Daoy (cell line): ENCODE data around the gene CRISPLD2. TPM values are rescaled to one million over a fixed set of nuclear protein-coding genes. Genes with fewer than 3 reads are reported as not detected.

Source experiments
- DNase-seq: peaks from one replicate; pipeline ENCODE4 v3.0.0-alpha.2; 2015; ENCODE audit warnings: low read depth
- total RNA-seq: library from RNA; depleted of rRNA; stranded (reverse); fragments of >200 nt; shearing (Covaris generic); gene quantifications from 2 replicates; pipeline ENCODE4 v1.2.3, GENCODE V29; 2014

Gene CRISPLD2
- total RNA-seq, 1 experiment from 2014 or later, result 25.7 TPM

DNA sequence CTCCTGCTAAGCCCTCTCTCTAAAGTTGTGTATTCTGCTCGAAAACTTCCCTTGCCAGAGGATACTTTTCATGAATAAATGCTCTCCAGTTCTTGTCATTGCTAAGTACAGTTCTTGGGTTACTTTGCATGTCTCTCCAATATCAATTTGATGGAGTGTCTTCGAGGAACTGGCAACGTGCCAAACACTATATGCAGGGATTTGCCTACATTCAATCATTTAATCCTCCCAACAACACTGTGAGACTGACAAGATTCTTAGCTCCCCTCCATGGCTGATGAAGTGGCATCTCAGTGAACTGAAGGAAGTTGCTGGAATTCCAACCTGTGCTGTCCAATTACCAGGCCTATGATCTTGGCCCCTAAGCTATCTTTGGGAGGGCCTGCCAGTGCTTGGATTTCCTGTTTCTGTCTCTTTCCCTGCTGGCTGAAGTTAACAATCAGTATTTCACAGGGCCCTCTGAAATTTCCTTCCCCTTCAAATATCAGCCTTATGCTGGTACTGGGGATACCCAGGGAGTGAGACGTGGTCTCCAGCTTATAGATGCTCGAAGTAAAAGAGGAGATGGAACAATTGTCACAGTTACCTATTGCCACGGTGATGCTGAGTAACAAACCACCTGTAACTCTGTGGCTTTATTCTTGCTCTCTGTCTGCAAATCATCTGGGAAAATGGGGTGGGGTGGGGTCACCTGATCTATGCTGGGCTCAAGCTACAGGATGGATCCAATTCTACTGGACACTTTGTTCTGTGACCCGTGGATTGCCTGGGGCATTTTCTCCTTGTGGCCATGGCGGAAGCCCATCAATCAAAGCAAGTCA lies 19.4 kb upstream of the CRISPLD2 start:
- DNase-seq, result no peak

DNA sequence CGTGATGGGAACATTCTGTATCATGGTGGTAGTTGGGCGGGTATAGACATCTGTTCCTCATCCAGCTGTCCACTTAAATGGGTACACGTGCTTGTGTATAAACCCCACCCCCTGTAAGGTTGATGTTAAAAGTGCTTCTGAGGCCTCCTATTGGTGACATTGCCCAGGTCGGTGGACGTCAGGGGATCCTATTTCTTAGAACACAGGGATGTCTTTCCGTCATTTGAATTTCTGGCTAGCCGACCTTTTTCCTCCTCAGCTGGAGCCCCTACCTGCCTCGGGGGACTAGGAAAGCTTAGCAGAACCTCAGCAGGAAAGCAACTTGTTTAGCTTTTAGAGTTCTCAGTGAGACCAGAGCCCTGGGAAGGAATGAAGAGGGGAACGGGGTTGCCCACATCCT lies 16.6 kb upstream of the CRISPLD2 start:
- no peak for DNase-seq

DNA sequence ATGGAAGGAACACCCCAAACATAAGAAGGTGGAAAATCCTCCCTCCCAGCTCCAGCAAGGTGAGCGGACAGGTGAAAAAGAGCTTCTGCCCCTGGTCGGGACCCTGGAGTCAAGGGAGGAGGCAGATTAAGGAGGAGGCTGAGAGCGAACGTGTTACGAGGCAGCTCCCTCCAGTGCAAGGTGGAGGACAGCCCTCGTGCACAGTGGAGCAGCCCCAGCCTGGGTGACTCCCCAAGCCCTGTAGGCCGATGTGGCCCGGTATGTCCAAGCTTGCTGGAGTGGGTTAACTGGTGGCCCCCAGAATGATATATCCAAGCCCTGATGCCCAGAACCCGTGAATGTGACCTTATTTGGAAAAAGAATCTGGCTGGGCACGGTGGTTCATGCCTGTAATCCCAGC lies 15.5 kb upstream of the CRISPLD2 start:
- DNase-seq, result no peak

DNA sequence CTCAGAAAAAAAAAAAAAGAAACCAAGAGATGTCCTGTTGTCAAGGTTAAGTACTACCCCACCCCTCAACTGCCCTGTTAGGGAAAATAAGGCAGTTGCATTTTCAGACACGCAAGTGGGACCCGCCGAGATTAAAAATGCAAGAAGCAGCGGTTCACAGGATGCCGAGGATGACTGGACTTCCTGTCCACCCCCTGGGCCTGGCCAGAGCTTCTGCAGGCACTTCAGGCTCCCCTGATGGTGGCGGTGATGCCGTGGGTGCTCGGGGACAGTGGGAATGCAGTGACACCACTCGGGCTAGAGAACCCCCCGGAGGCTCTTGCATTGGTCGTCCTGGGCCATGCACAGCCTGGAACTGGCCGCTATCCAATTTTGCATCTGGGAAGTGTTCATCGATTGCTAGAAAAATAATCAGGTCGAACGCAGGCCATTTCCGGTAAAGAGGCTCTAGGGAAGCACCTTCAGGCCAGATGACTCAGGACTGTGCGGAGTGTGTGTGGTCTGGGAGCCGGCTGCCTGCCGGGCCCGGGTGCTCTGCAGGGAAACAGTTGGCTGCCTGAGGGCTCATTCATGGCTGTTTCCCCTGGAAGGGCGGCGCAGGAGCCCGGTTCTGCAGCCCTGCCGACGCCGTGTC lies 13.4 kb upstream of the CRISPLD2 start:
- peak; percentile 92 for DNase-seq

DNA sequence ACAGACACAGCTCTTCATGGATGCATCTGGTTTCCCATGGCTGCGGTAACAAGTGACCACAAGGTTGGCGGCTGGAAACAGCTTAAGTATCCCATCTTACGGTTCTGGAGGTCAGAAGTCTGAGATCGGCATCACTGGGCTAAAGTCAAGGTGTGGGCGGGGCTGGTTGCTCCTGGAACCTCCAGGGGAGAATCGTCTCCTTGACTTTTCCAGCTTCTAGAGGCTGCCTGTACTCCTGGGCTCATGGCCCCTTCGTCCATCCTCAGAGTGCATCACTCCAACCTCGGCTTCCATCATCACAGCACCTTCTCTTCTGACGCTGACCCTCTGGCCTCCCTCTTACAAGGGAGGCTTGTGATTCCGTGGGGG lies 12.9 kb upstream of the CRISPLD2 start:
- DNase-seq, result no peak

DNA sequence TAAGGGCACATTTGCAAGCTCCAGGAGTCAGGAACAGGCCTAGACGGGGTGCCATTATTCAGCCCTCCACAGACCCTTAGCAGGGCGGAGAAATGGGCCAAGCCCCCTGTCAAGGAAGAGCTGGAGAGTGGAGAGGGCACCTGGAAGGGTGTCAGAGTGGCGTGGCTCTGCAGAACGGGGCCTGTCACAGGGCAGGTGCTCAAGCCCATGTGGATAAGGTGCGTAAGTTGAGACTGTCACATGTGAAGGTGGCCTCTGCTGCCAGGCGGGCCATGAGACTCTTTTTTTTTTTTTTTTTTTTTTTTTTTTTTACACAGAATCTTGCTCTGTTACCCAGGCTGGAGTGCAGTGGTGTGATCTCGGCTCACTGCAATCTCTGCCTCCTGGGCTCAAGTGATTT lies 12.0 kb upstream of the CRISPLD2 start:
- no peak for DNase-seq

DNA sequence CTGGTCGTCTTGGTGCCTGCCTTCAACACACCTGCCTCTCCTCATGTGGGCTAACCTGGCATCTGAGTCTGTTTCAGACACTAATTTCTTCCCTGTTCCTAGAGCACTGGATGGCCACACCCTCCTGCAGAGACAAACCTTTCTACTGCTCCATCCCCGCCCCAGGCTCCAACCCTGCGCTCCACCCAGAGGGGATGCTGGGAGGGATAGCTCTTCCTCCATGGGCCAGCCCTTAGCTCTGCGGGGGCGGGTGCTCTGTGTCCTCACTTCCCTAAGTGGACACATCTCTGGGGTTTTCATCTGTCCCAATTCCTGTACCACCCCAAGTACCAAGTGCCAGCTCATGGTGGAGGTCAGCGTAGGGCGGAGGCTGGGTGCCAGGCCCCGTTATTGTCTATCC lies 11.0 kb upstream of the CRISPLD2 start:
- no peak for DNase-seq

DNA sequence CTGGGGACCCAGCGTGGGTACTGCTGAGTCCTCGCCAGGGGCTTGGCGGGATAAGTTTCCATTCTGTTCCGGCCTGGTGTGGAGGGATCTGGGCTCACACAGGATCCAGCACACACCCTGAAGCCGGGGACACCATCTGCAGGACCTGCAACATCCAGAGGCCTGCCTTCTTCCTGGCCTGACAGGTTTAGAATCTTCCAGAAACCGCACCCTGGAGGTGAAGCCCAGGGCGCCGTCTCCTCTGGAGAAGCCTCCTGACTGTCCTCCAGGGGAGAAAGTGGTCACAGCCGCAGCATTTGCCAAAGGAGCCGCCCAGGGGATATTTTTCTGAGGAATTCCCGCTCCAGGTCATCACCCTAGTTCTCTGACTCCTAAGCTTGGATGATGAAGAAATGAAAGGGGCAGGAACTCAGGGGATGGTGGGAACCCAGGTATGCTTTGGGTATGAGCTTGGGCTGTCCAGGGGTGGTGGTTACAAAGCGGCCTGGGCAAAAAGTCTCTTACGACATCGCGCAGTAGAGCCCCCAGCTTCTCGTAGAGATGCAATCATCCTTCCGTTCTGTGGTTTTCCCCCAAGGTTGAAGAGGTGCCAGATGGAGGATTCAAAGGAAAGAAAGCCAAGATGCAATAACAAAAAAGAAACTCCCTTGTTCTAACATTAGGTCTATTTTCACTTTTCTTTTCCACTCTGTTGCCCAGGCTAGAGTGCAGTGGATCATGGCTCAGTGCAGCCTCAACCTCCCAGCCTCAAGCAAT lies 9.1 kb upstream of the CRISPLD2 start:
- DNase-seq, result peak; percentile 77

DNA sequence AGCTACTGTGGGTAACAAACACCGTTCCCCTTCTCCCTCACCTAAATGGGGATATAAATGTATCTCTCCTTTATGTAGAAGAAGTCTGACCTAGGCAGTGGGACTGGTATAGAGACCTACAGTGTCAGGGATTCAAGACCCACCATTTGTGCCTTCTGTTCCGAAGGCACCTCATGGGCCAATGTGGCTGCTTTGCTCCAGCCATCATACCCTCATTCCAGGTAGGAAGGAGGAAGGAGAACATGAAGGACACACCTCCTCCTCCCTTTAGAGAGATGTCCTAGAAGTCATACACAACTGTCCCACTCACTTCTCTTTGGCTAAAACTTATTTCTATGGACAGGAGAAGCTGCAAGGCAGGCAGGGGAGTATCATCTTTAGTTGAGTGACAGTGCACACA lies 8.3 kb upstream of the CRISPLD2 start:
- DNase-seq, result no peak

DNA sequence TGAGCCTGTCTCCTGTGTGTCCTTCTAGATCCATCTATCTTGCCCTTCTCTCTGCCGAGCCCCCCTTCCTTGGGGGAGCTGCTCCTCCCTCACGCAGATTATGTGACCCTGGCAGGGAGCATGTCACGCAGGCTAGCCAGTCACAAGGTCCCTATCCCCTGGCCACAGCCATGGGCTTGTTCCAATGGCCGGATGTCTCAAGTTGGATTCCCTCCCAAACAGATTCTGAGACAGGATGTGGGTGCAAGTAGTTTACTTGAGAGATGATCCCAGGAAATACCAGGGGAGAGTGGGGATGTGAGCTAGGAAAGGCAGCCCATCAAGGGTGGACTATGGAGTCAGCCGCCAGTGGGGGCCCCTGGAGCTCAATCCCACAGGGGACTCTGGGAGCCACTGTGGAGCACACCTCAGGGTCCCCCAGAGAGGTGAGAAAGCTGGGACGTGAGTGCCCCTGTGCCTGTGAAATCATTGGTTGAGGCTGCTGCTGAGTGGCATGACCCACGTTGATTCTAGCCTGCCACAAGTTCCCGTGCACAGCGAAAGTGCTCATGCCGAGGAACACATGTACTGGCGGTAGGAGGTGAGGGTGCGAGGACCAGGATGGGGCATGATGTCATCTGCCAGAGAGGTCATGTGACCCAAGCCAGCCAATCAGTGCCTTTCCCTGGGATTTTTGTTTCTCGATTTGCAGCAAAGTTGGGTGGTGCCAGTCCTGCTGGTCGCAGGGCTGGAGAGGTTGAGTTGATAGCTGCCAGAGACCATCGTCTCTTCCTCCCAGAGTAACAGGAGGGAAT lies 6.4 kb upstream of the CRISPLD2 start:
- peak; percentile 46 for DNase-seq

DNA sequence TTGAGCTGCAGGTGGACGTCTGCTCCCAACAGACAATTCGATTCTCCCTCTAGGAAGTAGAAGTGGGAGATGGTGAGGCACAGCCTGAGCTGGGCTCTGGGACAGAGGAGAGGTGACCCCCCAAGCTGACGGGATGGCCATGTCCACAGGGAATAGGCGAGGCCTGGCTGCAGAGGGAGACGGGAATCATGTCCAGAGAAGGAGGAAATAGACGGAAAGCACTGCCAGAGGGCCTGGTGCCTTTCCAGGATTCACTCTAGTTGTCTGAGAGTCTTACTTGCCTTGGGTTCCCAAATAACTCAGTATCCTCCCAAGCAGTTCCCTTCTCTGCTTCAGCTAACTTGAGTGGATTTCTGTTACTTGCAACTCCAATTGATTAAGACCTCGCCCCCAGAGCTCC lies 4.3 kb upstream of the CRISPLD2 start:
- DNase-seq, result no peak

DNA sequence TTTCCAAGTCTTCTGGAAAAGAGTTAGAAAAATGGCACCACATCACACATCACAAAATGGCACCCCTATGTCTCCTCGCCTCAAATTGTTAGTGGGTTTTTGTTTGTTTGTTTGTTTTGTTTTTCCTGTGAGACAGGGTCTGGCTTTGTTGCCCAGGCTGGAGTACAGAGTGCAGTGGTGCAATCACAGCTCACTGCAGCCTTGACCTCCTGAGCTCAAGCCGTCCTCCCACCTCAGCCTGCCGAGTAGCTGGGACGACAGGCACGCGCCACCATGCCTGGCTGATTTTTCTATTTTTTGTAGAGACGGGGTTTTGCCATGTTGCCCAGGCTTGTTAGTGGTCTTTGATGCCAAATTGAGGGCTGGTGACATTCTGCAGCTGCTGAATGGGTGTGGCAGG lies 3.8 kb upstream of the CRISPLD2 start:
- DNase-seq, result no peak

DNA sequence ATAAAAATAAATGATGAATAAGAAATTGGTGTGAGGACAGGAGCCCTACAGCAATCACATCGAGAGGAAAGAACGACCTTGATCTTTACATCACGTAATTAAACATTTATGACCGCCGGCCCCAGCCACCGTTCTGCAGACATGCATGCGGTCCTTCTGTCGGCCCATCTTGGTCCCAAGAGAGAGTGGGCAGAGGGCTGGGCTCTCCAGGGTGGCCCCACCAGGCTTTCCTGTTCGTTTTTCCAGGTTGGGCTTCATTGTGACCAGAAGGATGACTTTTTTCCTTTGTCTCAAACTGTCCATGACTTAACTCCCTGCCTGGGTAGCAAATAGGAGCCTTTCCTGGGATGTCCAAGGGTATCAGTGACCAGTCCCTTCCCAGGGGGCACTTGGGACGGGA lies 3.3 kb upstream of the CRISPLD2 start:
- no peak for DNase-seq

DNA sequence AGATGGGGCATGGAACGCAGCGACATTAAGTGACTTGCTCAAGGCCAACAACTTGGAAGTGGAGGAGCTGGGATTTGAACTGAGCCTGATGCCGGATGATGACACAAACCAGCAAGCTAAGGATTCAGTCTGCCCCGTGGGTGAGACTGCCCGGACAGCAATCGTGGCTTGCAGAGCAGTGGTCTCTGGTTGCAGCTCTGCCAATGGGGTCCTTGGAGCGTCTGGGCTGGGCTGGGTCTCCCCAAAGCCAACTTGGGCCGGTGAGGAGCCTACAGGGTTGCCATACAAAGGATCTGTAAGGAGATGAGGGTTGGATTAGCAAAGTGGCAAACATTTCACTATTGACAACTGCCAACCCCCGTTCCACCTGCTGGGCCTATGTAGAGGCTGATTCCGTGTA lies 2.6 kb upstream of the CRISPLD2 start:
- DNase-seq, result no peak

DNA sequence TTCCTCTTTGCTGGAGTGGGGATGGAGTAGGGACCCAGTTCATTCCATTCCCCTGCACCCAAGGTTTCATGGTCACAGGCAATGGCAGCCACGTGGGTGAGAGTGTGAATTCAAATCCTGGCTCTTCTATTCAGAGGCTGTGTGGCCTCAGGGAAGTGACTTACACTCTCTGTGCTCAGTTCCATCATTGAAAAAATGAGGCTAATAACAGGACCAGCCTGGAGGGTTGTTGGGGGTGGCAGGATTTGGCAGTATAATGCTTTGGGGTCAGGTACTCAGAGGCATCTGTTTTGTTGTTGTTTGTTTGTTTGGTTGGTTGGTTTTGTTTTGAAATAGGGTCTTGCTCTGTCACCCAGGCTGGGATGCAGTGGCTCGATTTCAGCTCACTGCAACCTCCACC lies 2.2 kb upstream of the CRISPLD2 start:
- no peak for DNase-seq

DNA sequence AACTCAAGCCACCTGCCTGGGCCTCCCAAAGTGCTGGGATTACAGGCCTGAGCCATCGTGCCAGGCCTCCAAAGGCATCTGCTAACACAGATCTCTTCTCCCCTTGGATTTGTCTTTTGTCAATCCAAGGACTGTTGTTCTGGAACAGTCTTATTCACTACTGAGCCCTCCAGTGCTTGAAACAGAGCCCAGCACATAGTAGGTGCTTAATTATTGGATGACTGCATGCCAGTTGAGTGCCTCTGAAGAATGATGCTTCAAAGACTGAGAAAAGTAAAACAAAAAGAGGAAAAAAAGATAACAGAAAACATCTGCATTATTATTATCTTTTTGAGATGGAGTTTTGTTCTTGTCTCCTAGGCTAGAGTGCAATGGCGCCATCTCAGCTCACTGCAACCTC lies 1.7 kb upstream of the CRISPLD2 start:
- no peak for DNase-seq

DNA sequence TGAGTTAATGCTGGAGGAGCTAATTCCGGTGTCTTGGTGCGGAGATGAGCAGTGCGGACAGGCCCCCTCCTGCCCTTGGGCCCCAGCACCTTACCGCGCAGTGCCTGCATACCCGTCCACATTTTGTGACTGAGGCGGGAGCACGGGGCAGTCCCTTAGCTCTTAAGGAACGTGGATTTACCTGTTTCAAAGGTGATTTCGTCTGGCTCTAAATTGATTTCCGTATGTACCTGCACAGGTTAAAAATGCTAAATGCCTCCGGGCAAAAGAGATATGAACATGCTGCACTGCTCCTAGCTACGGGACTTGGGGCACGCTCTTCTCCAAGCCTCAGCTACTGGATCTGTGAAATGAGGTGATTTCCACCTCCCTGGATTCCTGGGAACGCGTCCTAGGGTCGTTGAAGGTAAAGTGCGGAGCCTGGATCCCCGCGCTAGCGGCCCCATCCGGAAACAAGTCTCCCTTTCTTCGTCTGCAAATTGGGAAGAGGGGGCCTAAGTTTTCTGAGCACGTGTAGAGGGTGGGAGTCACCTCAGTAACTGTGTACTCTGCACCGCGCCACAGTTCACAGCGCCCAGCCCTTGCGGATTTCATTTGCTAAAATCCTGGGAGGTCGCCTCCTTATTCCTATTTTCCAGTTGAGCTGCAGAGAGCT lies 669 bp upstream of the CRISPLD2 start:
- no peak for DNase-seq

DNA sequence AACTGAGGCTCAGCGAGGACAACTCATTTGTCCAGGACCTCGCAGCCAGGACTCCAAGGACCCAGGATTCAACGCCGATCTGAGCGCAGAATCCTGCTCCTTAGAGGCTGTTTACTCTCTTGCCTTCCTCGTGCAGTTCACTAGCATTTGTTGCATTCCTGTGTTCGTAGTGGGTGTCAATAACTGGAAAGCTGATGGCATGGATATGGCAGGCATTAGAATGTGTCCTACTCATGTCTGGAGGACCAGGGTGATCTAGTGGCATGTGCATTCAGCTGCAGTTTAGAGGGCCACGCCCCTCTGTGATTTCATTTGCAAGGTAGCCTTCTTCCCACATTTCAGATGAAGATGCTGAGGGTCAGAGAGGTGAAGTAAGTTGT lies 510 bp downstream of the CRISPLD2 start:
- DNase-seq, result no peak

DNA sequence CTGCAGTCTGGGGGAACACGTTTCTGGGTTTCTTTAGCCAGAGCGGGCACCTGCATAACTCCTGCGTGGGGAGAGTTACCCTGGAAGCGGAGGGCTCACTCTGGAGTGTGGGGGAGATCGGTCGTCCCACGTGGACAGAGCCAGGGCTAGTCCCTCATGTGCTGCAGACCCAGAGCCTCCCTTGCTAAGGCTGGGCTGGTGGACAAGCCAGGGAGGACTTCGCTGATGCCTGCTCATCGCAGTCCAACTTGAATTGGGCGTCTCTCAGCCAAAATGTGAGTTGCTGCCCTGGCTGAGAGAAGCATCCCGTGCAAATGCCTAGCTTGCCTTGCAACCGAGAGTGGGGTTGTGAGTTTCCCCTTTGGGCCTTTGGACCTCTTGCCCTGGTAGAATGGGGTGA lies 986 bp downstream of the CRISPLD2 start:
- DNase-seq, result no peak

DNA sequence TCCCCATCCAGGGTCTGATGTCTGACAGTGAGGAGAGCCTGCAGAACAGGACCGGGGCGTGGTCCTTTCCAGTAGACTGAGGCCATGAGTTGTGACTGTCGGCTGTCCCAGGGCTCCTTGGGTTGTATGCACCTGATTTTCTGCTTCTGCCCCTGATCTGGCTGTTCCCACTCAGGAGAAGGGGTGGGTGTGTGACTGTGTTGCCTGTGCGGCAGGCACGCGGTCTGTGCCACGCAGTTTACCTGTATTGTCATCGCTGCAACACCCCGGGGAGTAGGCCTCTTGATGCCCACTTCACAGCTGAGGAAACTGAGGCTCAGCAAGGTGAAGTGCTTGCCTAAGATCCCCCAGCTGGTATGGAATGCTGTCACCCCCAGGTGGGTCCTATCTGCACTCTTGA lies 1.4 kb downstream of the CRISPLD2 start:
- no peak for DNase-seq
